Keratinocyte (primary cell): Measurements from ENCODE around the gene IFIH1. TPM values are rescaled to one million over a fixed set of nuclear protein-coding genes. Genes with fewer than 3 reads are reported as not detected.

Experiments
- DNase-seq: peaks from one replicate; pipeline ENCODE4 v3.0.0-alpha.2; 2011; ENCODE audit warnings: low read depth, missing footprints, low spot score
- FAIRE-seq: peaks from 2 replicates; lab custom pipeline; 2011; peaks lifted over from hg19 to GRCh38; lab: Jason Lieb, UNC
- H2AFZ ChIP-seq: 2 replicates; pipeline ENCODE4 v1.6.0; 2012; ENCODE audit warnings: low read length, control low read depth, inconsistent platforms; ENCODE audit not compliant: control insufficient read depth
- H3K27ac ChIP-seq: 2 replicates; pipeline ENCODE4 v1.5.1; 2011; ENCODE audit warnings: low read length; ENCODE audit not compliant: control insufficient read depth, insufficient read depth
- H3K27me3 ChIP-seq: 3 replicates; pipeline ENCODE4 v1.6.0; 2011; ENCODE audit warnings: low read length; ENCODE audit not compliant: control insufficient read depth, insufficient read depth; ENCODE audit errors: extremely low read depth
- H3K36me3 ChIP-seq, 2 experiments: 2 replicates in 1 of 2; 3 replicates in 1 of 2; pipeline ENCODE4 v1.5.1; 2011; ENCODE audit warnings: low read length in 2 of 2, mild to moderate bottlenecking in 1 of 2; ENCODE audit not compliant: control insufficient read depth in 2 of 2, insufficient read depth in 2 of 2; ENCODE audit errors: extremely low read depth in 1 of 2
- H3K4me1 ChIP-seq: 3 replicates; pipeline ENCODE4 v1.5.1; 2011; ENCODE audit warnings: low read length; ENCODE audit not compliant: control insufficient read depth, insufficient read depth; ENCODE audit errors: extremely low read depth
- H3K4me2 ChIP-seq: 3 replicates; pipeline ENCODE4 v1.6.0; 2011; ENCODE audit warnings: low read depth, low read length; ENCODE audit not compliant: control insufficient read depth, insufficient read depth; ENCODE audit errors: extremely low read depth
- H3K4me3 ChIP-seq, 3 experiments: fragments of 200-600 bp in 1 of 3; sonication (generic) in 1 of 3; 2 replicates in 2 of 3; 3 replicates in 1 of 3; pipeline ENCODE4 v1.5.1; 2011 to 2016; ENCODE audit warnings: low read length in 3 of 3, mild to moderate bottlenecking in 3 of 3, control low read depth in 2 of 3, inconsistent platforms in 1 of 3, low read depth in 1 of 3, mixed read lengths in 1 of 3, mixed run types in 1 of 3, moderate library complexity in 1 of 3; ENCODE audit not compliant: control insufficient read depth in 2 of 3, insufficient read depth in 2 of 3; ENCODE audit errors: extremely low read depth in 1 of 3
- H3K79me2 ChIP-seq: 2 replicates; pipeline ENCODE4 v1.6.0; 2012; ENCODE audit warnings: low read length; ENCODE audit not compliant: control insufficient read depth, insufficient read depth
- H3K9ac ChIP-seq: 3 replicates; pipeline ENCODE4 v1.6.0; 2011; ENCODE audit warnings: low read length; ENCODE audit not compliant: control insufficient read depth, insufficient read depth; ENCODE audit errors: extremely low read depth
- H3K9me1 ChIP-seq: 3 replicates; pipeline ENCODE4 v1.6.0; 2011; ENCODE audit warnings: low read length; ENCODE audit not compliant: control insufficient read depth, insufficient read depth; ENCODE audit errors: extremely low read depth
- H3K9me3 ChIP-seq: 2 replicates; pipeline ENCODE4 v1.5.1; 2012; ENCODE audit warnings: low read depth, low read length; ENCODE audit not compliant: control insufficient read depth
- H4K20me1 ChIP-seq: 3 replicates; pipeline ENCODE4 v1.6.0; 2011; ENCODE audit warnings: low read length; ENCODE audit not compliant: control insufficient read depth, insufficient read depth; ENCODE audit errors: extremely low read depth
- CTCF ChIP-seq, 3 experiments: IDR thresholded peaks in 1 of 3; conservative IDR thresholded peaks in 1 of 3; optimal IDR thresholded peaks in 1 of 3; 2 replicates in 2 of 3; 3 replicates in 1 of 3; pipeline versions ENCODE3 to v1.5.1; 2011; ENCODE audit warnings: low read length in 3 of 3, mild to moderate bottlenecking in 3 of 3, moderate library complexity in 2 of 3, control low read depth in 1 of 3, inconsistent platforms in 1 of 3; ENCODE audit not compliant: insufficient read depth in 2 of 3; ENCODE audit errors: extremely low read depth in 1 of 3
- EZH2 ChIP-seq: IDR thresholded peaks from one replicate; pipeline ENCODE4 v1.6.1; 2012; ENCODE audit warnings: inconsistent platforms, mild to moderate bottlenecking, low read length, moderate library complexity
- dilution Hi-C: fragments of 300-500 bp; cut with MboI; formaldehyde crosslinking; loops from one replicate; pipeline ENCODE4 v1.7.0; 2020; ENCODE audit warnings: low sequenced_read_pairs; ENCODE audit not compliant: extremely low pct_ligation_motif_present
- polyA plus RNA-seq, 5 experiments: library from polyadenylated mRNA; depleted of rRNA in 3 of 5; stranded (reverse) in 3 of 5; stranded (forward) in 1 of 5; unstranded in 1 of 5; fragments of >200 nt; gene quantifications; 1 replicate in 1 of 5; 2 replicates in 3 of 5; 3 replicates in 1 of 5; pipeline versions ENCODE4 v1.2.1 to v1.2.3, GENCODE V29; 2011 to 2012; ENCODE audit warnings: missing spikeins in 2 of 5, low read depth in 1 of 5, low replicate concordance in 1 of 5

Gene IFIH1
- polyA plus RNA-seq, 1 donor (not counting 4 experiments of a cell fraction or from before 2014, with no cell fraction given): 18.5 TPM

GRCh38 chr2:162317861-162318327 lies 590 bp downstream of the IFIH1 start:
- Histone ChIP-seq H3K4me1 (peaks cover 13% of the 10 kb centered on the region), H3K27ac (peak overlapping the region; percentile 94), H3K9ac (peak overlapping the region; percentile 90), H3K4me2 (peak overlapping the region; percentile 81), H3K79me2 (peaks cover 42% of the 10 kb centered on the region), H3K36me3 (no peaks in the 10 kb centered on the region), H3K9me1 (no peaks in the 10 kb centered on the region), H2AFZ (peak overlapping the region; percentile 79), H3K9me3 (no peaks in the 10 kb centered on the region), H3K4me3 (peak overlapping the region; percentile 77 to 87 (median 80)), H3K27me3 (no peaks in the 10 kb centered on the region), H4K20me1 (no peaks in the 10 kb centered on the region)
- DNase-seq (no peak), FAIRE-seq (peak; percentile 39)
- TF ChIP-seq CTCF (optimal IDR thresholded peaks at IDR 0.05 in 1 of 3, IDR thresholded peaks at IDR 0.05 in 1 of 3, conservative IDR thresholded peaks at IDR 0.05 in 1 of 3; ENCODE audit: extremely low read depth in 1 of 3, insufficient read depth in 2 of 3, low read length in 3 of 3) (no peak), EZH2 (no peak)
- dilution Hi-C loops: no loop called here

- DNase-seq (no peak), FAIRE-seq (no peak)
- Histone ChIP-seq H3K27ac (peak overlapping the region; percentile 94), H3K4me3 (peak overlapping the region; percentile 77 to 87 (median 80)), H3K4me1 (peaks cover 13% of the 10 kb centered on the region), H3K9ac (peak overlapping the region; percentile 90), H4K20me1 (no peaks in the 10 kb centered on the region), H3K36me3 (no peaks in the 10 kb centered on the region), H3K79me2 (peaks cover 43% of the 10 kb centered on the region), H3K27me3 (no peaks in the 10 kb centered on the region), H3K9me3 (no peaks in the 10 kb centered on the region), H3K4me2 (peak overlapping the region; percentile 81), H2AFZ (no peak overlapping the region), H3K9me1 (no peaks in the 10 kb centered on the region)
- TF ChIP-seq CTCF (optimal IDR thresholded peaks at IDR 0.05 in 1 of 3, IDR thresholded peaks at IDR 0.05 in 1 of 3, conservative IDR thresholded peaks at IDR 0.05 in 1 of 3; ENCODE audit: extremely low read depth in 1 of 3, insufficient read depth in 2 of 3, low read length in 3 of 3): no peak
- TF ChIP-seq EZH2: no peak
- dilution Hi-C loops: no loop called here
Measured at GRCh38 chr2:162317058-162317742, 1.3 kb downstream of the IFIH1 start.
